CD4-positive, alpha-beta T cell treated with Interleukin-4 for 4 hours (primary cell): ENCODE data around the gene SVIL.
"Not testable (repeated sequence)": the region's sequence is repeated elsewhere in the genome, so short reads cannot be mapped to it uniquely, and the experiment has no call there.

Experiments used
- DNase-seq: peaks from one replicate; pipeline ENCODE4 v3.0.0-alpha.2; 2020

The SVIL gene

GRCh38 chr10:29648114-29648982, 13.6 kb upstream of the SVIL start:
- peak; percentile 61 for DNase-seq

- no peak for DNase-seq
Measured at GRCh38 chr10:29647478-29647877, 12.7 kb upstream of the SVIL start.

- no peak for DNase-seq
Measured at GRCh38 chr10:29646960-29647461, 12.2 kb upstream of the SVIL start.

- no peak for DNase-seq
Measured at GRCh38 chr10:29646238-29646902, 11.6 kb upstream of the SVIL start.

- no peak for DNase-seq
Measured at GRCh38 chr10:29643771-29644501, 9.2 kb upstream of the SVIL start.

- no peak for DNase-seq
Measured at GRCh38 chr10:29642990-29643389, 8.2 kb upstream of the SVIL start.

- DNase-seq: no peak
Measured at GRCh38 chr10:29637537-29637936, 2.8 kb upstream of the SVIL start.

- peak; percentile 74 for DNase-seq
Measured at GRCh38 chr10:29636178-29636577, 1.4 kb upstream of the SVIL start.

- peak; percentile 33 for DNase-seq
Measured at GRCh38 chr10:29635711-29636144, 957 bp upstream of the SVIL start.

GRCh38 chr10:29634105-29634504, 666 bp downstream of the SVIL start:
- DNase-seq: no peak

- no peak for DNase-seq
Measured at GRCh38 chr10:29631049-29631339, 3.8 kb downstream of the SVIL start.

GRCh38 chr10:29630205-29631048, 4.3 kb downstream of the SVIL start:
- DNase-seq: no peak

- DNase-seq: no peak
Measured at GRCh38 chr10:29628912-29629526, 5.8 kb downstream of the SVIL start.

- DNase-seq: no peak
Measured at GRCh38 chr10:29628311-29628710, 6.5 kb downstream of the SVIL start.

GRCh38 chr10:29627201-29628132, 7.3 kb downstream of the SVIL start:
- DNase-seq: no peak

- DNase-seq: not testable (repeated sequence)
Measured at GRCh38 chr10:29624357-29624756, 10.4 kb downstream of the SVIL start.

- no peak for DNase-seq
Measured at GRCh38 chr10:29623797-29624196, 11.0 kb downstream of the SVIL start.

- no peak for DNase-seq
Measured at GRCh38 chr10:29622382-29622922, 12.3 kb downstream of the SVIL start.

GRCh38 chr10:29621161-29621560, 13.6 kb downstream of the SVIL start:
- DNase-seq: no peak

- DNase-seq: no peak
Measured at GRCh38 chr10:29620112-29620690, 14.6 kb downstream of the SVIL start.
